ENCODE data around the gene TCTN3.
"Not testable (repeated sequence)": the region's sequence is repeated elsewhere in the genome, so short reads cannot be mapped to it uniquely, and the experiment has no call there.

The TCTN3 gene

GRCh38 chr10:95739056-95739455 is 45.3 kb upstream of the TCTN3 start:
- H3K9me3 ChIP-seq (ENCODE audit: control insufficient read depth, insufficient read depth, low read depth, low read length): no peaks in the 10 kb centered on the region
- CTCF ChIA-PET: no interaction called here
- no peak overlapping the region for H3K27ac ChIP-seq (ENCODE audit: extremely low read depth, low read depth, low read length)
- H3K4me1 ChIP-seq (ENCODE audit: control insufficient read depth, insufficient read depth, low read length): peaks cover 5% of the 10 kb centered on the region; the same call in 1 of the 2 replicates
- TF ChIP-seq ZNF416 (tag by site-specific recombination; IDR thresholded peaks at IDR 0.05): no peak
- TF ChIP-seq ELK4 (IDR thresholded peaks at IDR 0.05; ENCODE audit: borderline replicate concordance, low read depth, low read length): no peak
- no peak for TF ChIP-seq ATF2 (tag by site-specific recombination; IDR thresholded peaks at IDR 0.05; ENCODE audit: low read depth)
- no peak for TF ChIP-seq ZNF521 (tag by site-specific recombination; IDR thresholded peaks at IDR 0.05)
- no peak for TF ChIP-seq ZNF292 (tag by site-specific recombination; IDR thresholded peaks at IDR 0.05; ENCODE audit: borderline replicate concordance, low read depth)
- no peaks in the 10 kb centered on the region for H3K36me3 ChIP-seq (ENCODE audit: control insufficient read depth in 2 of 2, insufficient read depth in 1 of 2, low read length in 2 of 2)
- POLR2A ChIA-PET: interaction anchor here (0.6 kb wide), 1 partner anchor 321 kb away, joined by 5 read pairs; no protein-coding TSS in a partner anchor
- H3K4me3 ChIP-seq (ENCODE audit: low read depth, low read length): no peak overlapping the region

- H3K4me3 ChIP-seq (ENCODE audit: low read depth, low read length); CTCF ChIA-PET; POLR2A ChIA-PET; H3K4me1 ChIP-seq (ENCODE audit: control insufficient read depth, insufficient read depth, low read length); H3K9me3 ChIP-seq (ENCODE audit: control insufficient read depth, insufficient read depth, low read depth, low read length); H3K27ac ChIP-seq (ENCODE audit: extremely low read depth, low read depth, low read length); H3K36me3 ChIP-seq (ENCODE audit: control insufficient read depth in 2 of 2, insufficient read depth in 1 of 2, low read length in 2 of 2): not testable (repeated sequence)
- TF ChIP-seq ZNF280D (tag by site-specific recombination; IDR thresholded peaks at IDR 0.05) (peak; percentile 57; the same call in 1 of the 2 replicates), ZNF510 (tag by site-specific recombination; IDR thresholded peaks at IDR 0.05; ENCODE audit: insufficient replicate concordance) (peak; percentile 14), ZNF626 (tag by site-specific recombination; IDR thresholded peaks at IDR 0.05) (0 out of 2 replicates have a peak, but pooled peaks have one; percentile 61), ZNF518A (tag by site-specific recombination; conservative IDR thresholded peaks at IDR 0.05; ENCODE audit: low read depth) (peak; percentile 26; the same call in 1 of the 2 replicates), SETDB1 (IDR thresholded peaks at IDR 0.05; ENCODE audit: insufficient read length, low read length) (peak; percentile 65)
Measured at GRCh38 chr10:95732907-95733306, 39.2 kb upstream of the TCTN3 start.

Data from HEK293 (cell line).